Measurements from ENCODE around the gene ATP8B3. TPM values are rescaled to one million over a fixed set of nuclear protein-coding genes. Genes with fewer than 3 reads are reported as not detected.

The ATP8B3 gene
- total and polyA plus RNA-seq, 2 donors (not counting 1 experiment from before 2014, with no cell fraction given), result 2.3 to 3.0 TPM

DNA sequence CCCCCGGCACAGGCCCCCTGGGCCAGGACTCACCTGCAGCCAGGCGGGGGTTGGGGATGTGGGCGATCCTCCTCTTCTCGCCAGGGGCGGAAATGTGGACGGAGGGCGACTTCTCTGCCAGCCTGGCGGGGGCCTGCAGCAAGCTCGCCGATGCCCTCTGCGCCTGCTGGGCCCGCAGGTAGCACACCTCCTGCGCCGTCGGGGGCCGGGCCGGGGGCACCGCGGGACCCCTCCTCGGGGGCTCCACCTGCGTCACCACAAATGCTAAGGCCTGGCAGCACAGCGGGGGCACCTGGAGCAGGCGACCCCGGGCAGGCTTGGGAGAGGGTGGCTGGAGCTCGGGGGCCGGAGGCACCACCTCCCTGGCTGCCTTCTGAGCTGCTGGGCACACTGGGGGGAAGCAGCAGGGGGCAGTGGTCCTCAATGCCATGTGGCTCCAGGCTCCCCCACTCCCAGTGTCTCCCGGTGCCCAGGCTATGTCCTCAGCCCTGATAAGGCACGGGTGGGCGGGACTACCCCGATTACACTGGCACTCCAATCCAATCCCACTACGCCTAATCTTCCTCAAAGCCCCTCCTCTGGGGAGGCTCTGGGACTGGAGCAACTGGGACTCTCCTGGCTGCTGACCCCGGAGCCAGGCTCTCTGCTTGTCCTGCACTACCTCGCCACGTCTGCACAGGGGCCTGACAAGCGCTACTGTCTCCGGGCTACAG, 11.6 kb upstream of the ATP8B3 start:
- Histone ChIP-seq H3K36me3 (ENCODE audit: control insufficient read depth, insufficient read depth, low read length) (peaks cover 14% of the 10 kb centered on the region), H3K9ac (ENCODE audit: insufficient read depth, low read length) (no peak overlapping the region), H3K27me3 (ENCODE audit: control insufficient read depth, insufficient read depth, low read length) (no peaks in the 10 kb centered on the region), H3K4me2 (ENCODE audit: extremely low read depth, insufficient read depth, low read length) (no peak overlapping the region), H3K79me2 (ENCODE audit: control insufficient read depth, insufficient read depth, low read length) (no peaks in the 10 kb centered on the region), H2AFZ (ENCODE audit: low read length) (no peak overlapping the region), H3K27ac (ENCODE audit: insufficient read depth, low read length) (no peak overlapping the region), H4K20me1 (ENCODE audit: control insufficient read depth, extremely low read depth, insufficient read depth, low read length) (no peaks in the 10 kb centered on the region), H3K4me1 (ENCODE audit: control insufficient read depth, extremely low read depth, insufficient read depth, low read length) (peaks cover 5% of the 10 kb centered on the region), H3K9me3 (ENCODE audit: control insufficient read depth, insufficient read depth, low read depth, low read length) (no peaks in the 10 kb centered on the region), H3K4me3 (replicated peaks in 1 of 4; ENCODE audit: control extremely low read depth in 1 of 4, insufficient read depth in 1 of 4, low read depth in 3 of 4, low read length in 4 of 4) (no peak overlapping the region)
- TF ChIP-seq CTCF (conservative IDR thresholded peaks at IDR 0.05 in 1 of 2, IDR thresholded peaks at IDR 0.05 in 1 of 2; ENCODE audit: low read depth in 1 of 2, low read length in 2 of 2), result no peak
- TF ChIP-seq EZH2 (IDR thresholded peaks at IDR 0.05; ENCODE audit: low read length, missing control alignments), result no peak
- no peak for DNase-seq (ENCODE audit: low read depth in 2 of 2)

GRCh38 chr19:1823020-1823419, 10.9 kb upstream of the ATP8B3 start:
- no peak overlapping the region for H3K4me2 ChIP-seq (ENCODE audit: extremely low read depth, insufficient read depth, low read length)
- no peak overlapping the region for H3K9ac ChIP-seq (ENCODE audit: insufficient read depth, low read length)
- H3K4me3 ChIP-seq (replicated peaks in 1 of 4; ENCODE audit: control extremely low read depth in 1 of 4, insufficient read depth in 1 of 4, low read depth in 3 of 4, low read length in 4 of 4), result no peak overlapping the region
- TF ChIP-seq EZH2 (IDR thresholded peaks at IDR 0.05; ENCODE audit: low read length, missing control alignments) (no peak), CTCF (conservative IDR thresholded peaks at IDR 0.05 in 1 of 2, IDR thresholded peaks at IDR 0.05 in 1 of 2; ENCODE audit: low read depth in 1 of 2, low read length in 2 of 2) (no peak)
- H3K9me3 ChIP-seq (ENCODE audit: control insufficient read depth, insufficient read depth, low read depth, low read length), result no peaks in the 10 kb centered on the region
- no peaks in the 10 kb centered on the region for H3K79me2 ChIP-seq (ENCODE audit: control insufficient read depth, insufficient read depth, low read length)
- H4K20me1 ChIP-seq (ENCODE audit: control insufficient read depth, extremely low read depth, insufficient read depth, low read length), result no peaks in the 10 kb centered on the region
- no peak overlapping the region for H2AFZ ChIP-seq (ENCODE audit: low read length)
- no peak overlapping the region for H3K27ac ChIP-seq (ENCODE audit: insufficient read depth, low read length)
- H3K36me3 ChIP-seq (ENCODE audit: control insufficient read depth, insufficient read depth, low read length), result peaks cover 17% of the 10 kb centered on the region
- no peak for DNase-seq (ENCODE audit: low read depth in 2 of 2)
- no peaks in the 10 kb centered on the region for H3K27me3 ChIP-seq (ENCODE audit: control insufficient read depth, insufficient read depth, low read length)
- peaks cover 5% of the 10 kb centered on the region for H3K4me1 ChIP-seq (ENCODE audit: control insufficient read depth, extremely low read depth, insufficient read depth, low read length)

- no peaks in the 10 kb centered on the region for H3K27me3 ChIP-seq (ENCODE audit: control insufficient read depth, insufficient read depth, low read length)
- no peaks in the 10 kb centered on the region for H3K9me3 ChIP-seq (ENCODE audit: control insufficient read depth, insufficient read depth, low read depth, low read length)
- DNase-seq (ENCODE audit: low read depth in 2 of 2), result no peak
- no peak overlapping the region for H3K4me3 ChIP-seq (replicated peaks in 1 of 4; ENCODE audit: control extremely low read depth in 1 of 4, insufficient read depth in 1 of 4, low read depth in 3 of 4, low read length in 4 of 4)
- no peak overlapping the region for H2AFZ ChIP-seq (ENCODE audit: low read length)
- no peaks in the 10 kb centered on the region for H3K79me2 ChIP-seq (ENCODE audit: control insufficient read depth, insufficient read depth, low read length)
- no peak overlapping the region for H3K27ac ChIP-seq (ENCODE audit: insufficient read depth, low read length)
- peaks cover 24% of the 10 kb centered on the region for H3K36me3 ChIP-seq (ENCODE audit: control insufficient read depth, insufficient read depth, low read length)
- no peaks in the 10 kb centered on the region for H4K20me1 ChIP-seq (ENCODE audit: control insufficient read depth, extremely low read depth, insufficient read depth, low read length)
- TF ChIP-seq CTCF (conservative IDR thresholded peaks at IDR 0.05 in 1 of 2, IDR thresholded peaks at IDR 0.05 in 1 of 2; ENCODE audit: low read depth in 1 of 2, low read length in 2 of 2), result no peak
- TF ChIP-seq EZH2 (IDR thresholded peaks at IDR 0.05; ENCODE audit: low read length, missing control alignments), result no peak
- no peak overlapping the region for H3K9ac ChIP-seq (ENCODE audit: insufficient read depth, low read length)
- no peak overlapping the region for H3K4me2 ChIP-seq (ENCODE audit: extremely low read depth, insufficient read depth, low read length)
- peaks cover 5% of the 10 kb centered on the region for H3K4me1 ChIP-seq (ENCODE audit: control insufficient read depth, extremely low read depth, insufficient read depth, low read length)
Measured at GRCh38 chr19:1822210-1822609, 10.1 kb upstream of the ATP8B3 start.

Data from fibroblast of lung (primary cell).